Ishikawa (cell line): ENCODE results near the gene TXNRD1.

ENCODE experiments used
- CEBPB ChIP-seq: IDR thresholded peaks from 2 replicates; pipeline ENCODE4 v1.6.1; 2012
- EP300 ChIP-seq: IDR thresholded peaks from 2 replicates; pipeline ENCODE4 v1.6.1; 2012; ENCODE audit warnings: borderline replicate concordance
- FOXM1 ChIP-seq: IDR thresholded peaks from 2 replicates; pipeline ENCODE4 v1.6.1; 2012; ENCODE audit warnings: low read depth, borderline replicate concordance
- RAD21 ChIP-seq: IDR thresholded peaks from 2 replicates; pipeline ENCODE4 v1.6.1; 2012; ENCODE audit warnings: low read depth
- TAF1 ChIP-seq: IDR thresholded peaks from 2 replicates; pipeline ENCODE4 v1.6.1; 2012; ENCODE audit warnings: low read depth, mild to moderate bottlenecking
- TCF12 ChIP-seq: IDR thresholded peaks from 2 replicates; pipeline ENCODE4 v1.6.1; 2012; ENCODE audit warnings: low read depth
- TEAD4 ChIP-seq: IDR thresholded peaks from 2 replicates; pipeline ENCODE4 v1.6.1; 2012
- YY1 ChIP-seq: IDR thresholded peaks from 2 replicates; pipeline ENCODE4 v1.6.1; 2012; ENCODE audit warnings: low read depth
- TF ChIP-seq, protein P1 (sequence below): IDR thresholded peaks from 2 replicates; pipeline ENCODE4 v1.6.1; 2012; ENCODE audit warnings: low read depth, mild to moderate bottlenecking
- TF ChIP-seq, protein P2 (sequence below): IDR thresholded peaks from 2 replicates; pipeline ENCODE4 v1.6.1; 2012

- no peak for TF ChIP-seq EP300
- TF ChIP-seq TAF1, result no peak
- no peak for TF ChIP-seq RAD21
- no peak for TF ChIP-seq CEBPB
- TF ChIP-seq TCF12, result no peak
- no peak for TF ChIP-seq FOXM1
- TF ChIP-seq YY1, result no peak
- no peak for TF ChIP-seq TEAD4
- TF ChIP-seq, protein P1, sequence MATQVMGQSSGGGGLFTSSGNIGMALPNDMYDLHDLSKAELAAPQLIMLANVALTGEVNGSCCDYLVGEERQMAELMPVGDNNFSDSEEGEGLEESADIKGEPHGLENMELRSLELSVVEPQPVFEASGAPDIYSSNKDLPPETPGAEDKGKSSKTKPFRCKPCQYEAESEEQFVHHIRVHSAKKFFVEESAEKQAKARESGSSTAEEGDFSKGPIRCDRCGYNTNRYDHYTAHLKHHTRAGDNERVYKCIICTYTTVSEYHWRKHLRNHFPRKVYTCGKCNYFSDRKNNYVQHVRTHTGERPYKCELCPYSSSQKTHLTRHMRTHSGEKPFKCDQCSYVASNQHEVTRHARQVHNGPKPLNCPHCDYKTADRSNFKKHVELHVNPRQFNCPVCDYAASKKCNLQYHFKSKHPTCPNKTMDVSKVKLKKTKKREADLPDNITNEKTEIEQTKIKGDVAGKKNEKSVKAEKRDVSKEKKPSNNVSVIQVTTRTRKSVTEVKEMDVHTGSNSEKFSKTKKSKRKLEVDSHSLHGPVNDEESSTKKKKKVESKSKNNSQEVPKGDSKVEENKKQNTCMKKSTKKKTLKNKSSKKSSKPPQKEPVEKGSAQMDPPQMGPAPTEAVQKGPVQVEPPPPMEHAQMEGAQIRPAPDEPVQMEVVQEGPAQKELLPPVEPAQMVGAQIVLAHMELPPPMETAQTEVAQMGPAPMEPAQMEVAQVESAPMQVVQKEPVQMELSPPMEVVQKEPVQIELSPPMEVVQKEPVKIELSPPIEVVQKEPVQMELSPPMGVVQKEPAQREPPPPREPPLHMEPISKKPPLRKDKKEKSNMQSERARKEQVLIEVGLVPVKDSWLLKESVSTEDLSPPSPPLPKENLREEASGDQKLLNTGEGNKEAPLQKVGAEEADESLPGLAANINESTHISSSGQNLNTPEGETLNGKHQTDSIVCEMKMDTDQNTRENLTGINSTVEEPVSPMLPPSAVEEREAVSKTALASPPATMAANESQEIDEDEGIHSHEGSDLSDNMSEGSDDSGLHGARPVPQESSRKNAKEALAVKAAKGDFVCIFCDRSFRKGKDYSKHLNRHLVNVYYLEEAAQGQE, result no peak
- TF ChIP-seq, protein P2, sequence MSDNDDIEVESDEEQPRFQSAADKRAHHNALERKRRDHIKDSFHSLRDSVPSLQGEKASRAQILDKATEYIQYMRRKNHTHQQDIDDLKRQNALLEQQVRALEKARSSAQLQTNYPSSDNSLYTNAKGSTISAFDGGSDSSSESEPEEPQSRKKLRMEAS, result no peak
These were observed 32.1 kb upstream of the TXNRD1 start for GRCh38 chr12:104183443-104183842.
